Activated T-cell treated with anti-CD3 and anti-CD28 coated beads, Interleukin-2, amount 50 U/mL, for 72 hours (primary cell): ENCODE measurements around the gene MGAT4B. TPM values are rescaled to one million over a fixed set of nuclear protein-coding genes. Genes with fewer than 3 reads are reported as not detected.

ENCODE experiments used
- ATAC-seq, 2 donors: fragments of 150-1000 bp; cut with Tn5 transposase; replicated peaks in 1 of 2; 2 replicates each; pipeline ENCODE4 v1.10.0; 2021; ENCODE audit warnings: moderate library complexity in 2 of 2, mild to moderate bottlenecking in 1 of 2
- DNase-seq, 2 donors: peaks; one replicate each; pipeline ENCODE4 v3.0.0; 2021 to 2022; ENCODE audit warnings: mixed read lengths in 1 of 2
- H3K27ac Mint-ChIP-seq: one replicate; pipeline ENCODE4 v1.8.0; 2022; ENCODE audit warnings: mild to moderate bottlenecking, moderate library complexity, mixed read lengths
- H3K27me3 Mint-ChIP-seq: one replicate; pipeline ENCODE4 v1.8.0; 2022; ENCODE audit warnings: low read depth, mixed read lengths
- H3K36me3 Mint-ChIP-seq, 2 donors: one replicate each; pipeline ENCODE4 v1.8.0; 2022; ENCODE audit warnings: mixed read lengths in 2 of 2, mild to moderate bottlenecking in 1 of 2; ENCODE audit not compliant: insufficient read depth in 2 of 2
- H3K4me1 Mint-ChIP-seq: one replicate; pipeline ENCODE4 v1.8.0; 2022; ENCODE audit warnings: low read depth, mixed read lengths
- H3K4me3 Mint-ChIP-seq, 2 donors: one replicate each; pipeline ENCODE4 v1.8.0; 2022; ENCODE audit warnings: mild to moderate bottlenecking in 2 of 2, mixed read lengths in 2 of 2, moderate library complexity in 2 of 2
- H3K9me3 Mint-ChIP-seq, 2 donors: one replicate each; pipeline ENCODE4 v1.8.0; 2022; ENCODE audit warnings: mixed read lengths in 2 of 2
- total RNA-seq, 2 donors: library from RNA; stranded (reverse); gene quantifications; one replicate each; pipeline ENCODE4 v1.2.3, GENCODE V29; 2022

The MGAT4B gene
- total RNA-seq, 2 donors from 2014 or later: 101 to 108 TPM

- Mint-ChIP-seq H3K4me3 (no peak overlapping the region), H3K9me3 (no peaks in the 10 kb centered on the region), H3K27ac (peak overlapping the region; percentile 66), H3K27me3 (no peaks in the 10 kb centered on the region), H3K36me3 (peaks cover 0 to 9% of the 10 kb centered on the region in 2 donors), H3K4me1 (peaks cover 82% of the 10 kb centered on the region)
- DNase-seq: peak; percentile 44 to 45
- peak in 1 of 2 donors; percentile 29 for ATAC-seq
These were observed 43.3 kb downstream of the MGAT4B start for GRCh38 chr5:179763215-179763945.

- Mint-ChIP-seq H3K36me3 (peaks cover 0 to 9% of the 10 kb centered on the region in 2 donors), H3K27me3 (no peaks in the 10 kb centered on the region), H3K4me1 (peaks cover 78% of the 10 kb centered on the region), H3K4me3 (no peak overlapping the region), H3K9me3 (no peaks in the 10 kb centered on the region), H3K27ac (peak overlapping the region; percentile 2)
- ATAC-seq (no peak), DNase-seq (no peak)
These were observed 43.9 kb downstream of the MGAT4B start for GRCh38 chr5:179762781-179763176.

- ATAC-seq: no peak
- no peak overlapping the region for H3K4me3 Mint-ChIP-seq
- H3K9me3 Mint-ChIP-seq: no peaks in the 10 kb centered on the region
- H3K4me1 Mint-ChIP-seq: peaks cover 75% of the 10 kb centered on the region
- peak overlapping the region; percentile 2 for H3K27ac Mint-ChIP-seq
- peaks cover 0 to 9% of the 10 kb centered on the region in 2 donors for H3K36me3 Mint-ChIP-seq
- H3K27me3 Mint-ChIP-seq: no peaks in the 10 kb centered on the region
- no peak for DNase-seq
These were observed 44.4 kb downstream of the MGAT4B start for GRCh38 chr5:179762079-179762780.

GRCh38 chr5:179759581-179760551 is 46.8 kb downstream of the MGAT4B start:
- ATAC-seq: peak; percentile 84 to 88
- Mint-ChIP-seq H3K4me3 (peak overlapping the region; percentile 56 to 70), H3K27me3 (no peaks in the 10 kb centered on the region), H3K9me3 (no peaks in the 10 kb centered on the region), H3K4me1 (peaks cover 70% of the 10 kb centered on the region), H3K27ac (peak overlapping the region; percentile 39), H3K36me3 (no peaks in the 10 kb centered on the region)
- peak; percentile 34 to 50 for DNase-seq

GRCh38 chr5:179758955-179759354 is 47.7 kb downstream of the MGAT4B start:
- no peaks in the 10 kb centered on the region for H3K36me3 Mint-ChIP-seq
- H3K4me3 Mint-ChIP-seq: peak overlapping the region in 1 of 2 donors; percentile 56
- no peaks in the 10 kb centered on the region for H3K9me3 Mint-ChIP-seq
- peaks cover 72% of the 10 kb centered on the region for H3K4me1 Mint-ChIP-seq
- no peaks in the 10 kb centered on the region for H3K27me3 Mint-ChIP-seq
- DNase-seq: no peak
- ATAC-seq: peak; percentile 25 to 49
- H3K27ac Mint-ChIP-seq: peak overlapping the region; percentile 39

- Mint-ChIP-seq H3K36me3 (peaks cover 0 to 7% of the 10 kb centered on the region in 2 donors), H3K27ac (peak overlapping the region; percentile 86), H3K27me3 (no peaks in the 10 kb centered on the region), H3K4me1 (peaks cover 59% of the 10 kb centered on the region), H3K9me3 (no peaks in the 10 kb centered on the region), H3K4me3 (peak overlapping the region in 1 of 2 donors; percentile 49)
- ATAC-seq (no peak), DNase-seq (no peak)
These were observed 51.6 kb downstream of the MGAT4B start for GRCh38 chr5:179755022-179755421.

- peaks cover 57% of the 10 kb centered on the region for H3K4me1 Mint-ChIP-seq
- peak overlapping the region; percentile 4 to 13 for H3K4me3 Mint-ChIP-seq
- no peaks in the 10 kb centered on the region for H3K27me3 Mint-ChIP-seq
- peaks cover 0 to 8% of the 10 kb centered on the region in 2 donors for H3K36me3 Mint-ChIP-seq
- ATAC-seq (no peak), DNase-seq (no peak)
- H3K9me3 Mint-ChIP-seq: no peaks in the 10 kb centered on the region
- no peak overlapping the region for H3K27ac Mint-ChIP-seq
These were observed 52.7 kb downstream of the MGAT4B start for GRCh38 chr5:179753971-179754370.

- DNase-seq (no peak), ATAC-seq (no peak)
- Mint-ChIP-seq H3K4me3 (no peak overlapping the region), H3K27ac (peak overlapping the region; percentile 77), H3K27me3 (no peaks in the 10 kb centered on the region), H3K36me3 (peaks cover 0 to 15% of the 10 kb centered on the region in 2 donors), H3K9me3 (no peaks in the 10 kb centered on the region), H3K4me1 (peaks cover 62% of the 10 kb centered on the region)
These were observed 56.7 kb downstream of the MGAT4B start for GRCh38 chr5:179749857-179750508.

GRCh38 chr5:179747811-179748210 is 58.9 kb downstream of the MGAT4B start:
- Mint-ChIP-seq H3K36me3 (peaks cover 0 to 20% of the 10 kb centered on the region in 2 donors), H3K4me3 (no peak overlapping the region), H3K27ac (peak overlapping the region; percentile 65), H3K27me3 (no peaks in the 10 kb centered on the region), H3K9me3 (no peaks in the 10 kb centered on the region), H3K4me1 (peaks cover 43% of the 10 kb centered on the region)
- DNase-seq (no peak), ATAC-seq (no peak)

Other genes with a start within 250 kb of the MGAT4B start
- gene HNRNPH1, start 183.2 kb downstream of the MGAT4B start, total RNA-seq: 100 to 1,000 TPM; 805 to 958 TPM
- under 1 TPM in 1 of 2 donors, not detected in 1; 0.44 TPM for gene CBY3, start 125.8 kb downstream of the MGAT4B start, total RNA-seq
- gene CANX, start 107.9 kb downstream of the MGAT4B start, total RNA-seq: 100 to 1,000 TPM; 572 to 714 TPM
- gene MAML1, start 74.0 kb downstream of the MGAT4B start, total RNA-seq: 10 to 100 TPM; 26.9 to 28.0 TPM
- gene LTC4S, start 12.9 kb downstream of the MGAT4B start, total RNA-seq: 1 to 10 TPM; 1.5 TPM
- gene SQSTM1, start 14.0 kb upstream of the MGAT4B start, total RNA-seq: 100 to 1,000 TPM; 213 to 226 TPM
- 10 to 100 TPM; 26.4 to 33.3 TPM for gene MRNIP, start 52.0 kb upstream of the MGAT4B start, total RNA-seq
- gene TBC1D9B, start 101.0 kb upstream of the MGAT4B start, total RNA-seq: 10 to 100 TPM; 62.5 to 72.3 TPM